ENCODE results near the gene SOX1. TPM values are rescaled to one million over a fixed set of nuclear protein-coding genes. Genes with fewer than 3 reads are reported as not detected.

The SOX1 gene
- total RNA-seq, 2 donors from 2014 or later, result not detected

DNA sequence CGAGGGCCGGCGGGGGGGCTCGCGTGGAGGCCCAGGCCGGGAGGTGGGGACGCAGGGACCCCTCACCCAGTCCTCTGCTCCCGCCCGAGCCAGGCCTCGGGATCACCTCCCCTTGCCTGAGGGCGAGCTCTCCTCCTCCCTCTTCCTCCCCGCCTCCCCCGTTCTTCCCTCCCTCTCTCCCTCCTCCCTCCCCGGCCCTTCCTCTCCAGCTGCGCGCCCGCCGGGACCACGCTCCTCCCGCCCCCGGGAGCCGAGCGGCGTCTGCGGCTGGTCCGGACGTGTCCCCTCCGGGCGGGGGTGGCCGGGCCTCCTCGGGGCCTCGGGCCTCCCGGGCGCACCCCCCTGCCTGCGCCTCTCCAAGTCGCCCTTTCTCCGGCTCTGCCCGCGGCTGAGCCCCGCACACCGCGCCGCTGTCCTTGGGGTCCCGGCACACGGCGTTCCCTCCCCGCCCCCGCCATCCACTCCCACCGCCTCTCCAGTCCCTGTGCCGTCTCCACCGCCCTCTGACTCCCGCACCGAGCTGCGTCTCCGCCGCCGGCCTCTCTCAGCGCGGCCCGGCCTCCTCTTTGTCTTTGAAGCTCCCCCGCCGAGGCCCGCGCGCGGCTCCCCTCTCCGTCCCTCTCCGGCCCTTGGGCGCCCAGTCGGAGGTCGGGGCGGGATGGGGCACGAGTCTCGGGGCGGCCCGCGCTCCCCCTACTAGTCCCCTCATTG lies 5.7 kb downstream of the SOX1 start:
- ATAC-seq (replicated peaks), result no peak
- Mint-ChIP-seq H3K27ac (no peak overlapping the region), H3K9me3 (no peaks in the 10 kb centered on the region), H3K36me3 (ENCODE audit: low read depth) (peaks cover 24% of the 10 kb centered on the region), H3K4me3 (no peak overlapping the region), H3K27me3 (peaks cover 64% of the 10 kb centered on the region), H3K4me1 (no peaks in the 10 kb centered on the region)

DNA sequence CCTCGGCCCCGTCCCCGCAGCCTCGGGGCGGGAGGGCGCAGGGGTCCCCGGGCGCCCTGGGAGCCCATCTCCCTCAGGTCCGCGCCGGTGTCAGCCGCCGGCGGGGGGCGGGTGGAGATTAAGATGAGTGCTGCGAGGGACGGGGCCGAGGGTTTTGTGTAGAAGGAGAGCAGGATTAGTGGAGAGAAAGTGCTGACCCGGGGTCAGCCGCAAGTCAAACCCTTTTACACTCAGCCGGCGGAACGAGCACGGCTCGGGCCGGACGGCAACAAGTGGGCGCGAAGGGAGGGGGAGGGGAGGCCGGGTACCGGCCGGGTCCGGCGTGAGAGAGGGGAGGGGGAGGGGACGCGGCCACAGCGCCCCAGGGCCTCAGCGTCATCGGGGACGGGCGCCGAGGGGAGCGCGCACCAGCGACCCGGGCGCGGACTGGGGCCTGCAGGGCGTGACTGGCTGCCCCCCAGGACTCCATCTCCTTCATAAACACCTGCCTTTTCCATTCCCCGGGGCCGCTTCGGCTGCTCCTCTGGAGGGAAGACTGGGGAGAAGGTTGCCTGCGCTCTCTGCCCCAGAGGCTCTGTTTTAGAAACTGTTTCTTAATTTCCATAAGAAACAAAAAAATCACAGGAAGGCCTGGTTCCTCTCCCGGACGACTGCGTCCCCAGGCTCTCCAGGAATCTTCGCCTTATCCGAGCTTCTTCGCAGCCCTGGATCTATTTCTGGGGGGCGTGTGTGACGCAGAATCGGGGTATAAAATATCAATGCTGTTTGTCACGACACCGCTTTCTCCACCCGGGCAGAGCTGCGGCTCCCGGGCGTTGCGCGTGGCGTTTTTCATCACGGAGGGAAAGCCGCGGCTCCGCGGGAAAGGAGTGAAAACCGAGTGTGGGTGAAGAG lies 6.5 kb downstream of the SOX1 start:
- H3K27ac Mint-ChIP-seq, result no peak overlapping the region
- H3K9me3 Mint-ChIP-seq, result no peaks in the 10 kb centered on the region
- H3K4me1 Mint-ChIP-seq, result no peaks in the 10 kb centered on the region
- peaks cover 64% of the 10 kb centered on the region for H3K27me3 Mint-ChIP-seq
- H3K36me3 Mint-ChIP-seq (ENCODE audit: low read depth), result peaks cover 24% of the 10 kb centered on the region
- H3K4me3 Mint-ChIP-seq, result no peak overlapping the region
- no peak for ATAC-seq (replicated peaks)

DNA sequence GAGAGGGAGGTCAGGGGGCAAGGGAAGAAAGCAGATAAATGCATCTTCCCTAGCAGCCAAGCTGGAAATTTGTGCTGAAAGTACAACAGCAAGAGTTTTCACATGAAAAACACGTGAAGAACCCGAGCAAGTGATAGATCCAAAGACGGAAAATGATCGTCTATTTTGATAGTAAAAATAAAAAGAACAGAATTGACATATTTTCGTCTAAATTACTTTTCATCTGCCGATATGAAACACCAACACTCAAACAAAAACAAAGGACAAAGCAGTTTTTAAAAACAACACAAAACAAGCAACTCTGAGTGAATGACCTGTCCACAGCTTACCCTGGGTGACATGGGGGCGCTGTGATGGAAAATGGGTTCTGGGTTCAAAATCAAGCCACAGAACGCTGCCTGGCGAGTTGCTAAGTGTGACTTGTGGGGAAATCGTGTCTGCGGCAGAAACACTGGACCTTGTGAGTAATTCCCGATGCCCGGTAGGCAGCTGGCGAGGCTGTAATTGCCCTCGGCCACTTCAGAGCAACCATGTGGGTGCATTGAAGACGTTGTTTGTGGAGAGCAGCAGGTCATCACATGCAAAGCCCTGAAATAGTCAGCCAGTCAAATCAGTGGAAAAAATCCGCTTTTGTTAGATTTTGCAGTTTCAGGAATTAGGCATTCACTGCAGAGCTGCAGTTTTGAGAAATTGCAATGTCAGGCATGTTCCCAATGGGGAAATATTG lies 7.4 kb downstream of the SOX1 start:
- H3K4me3 Mint-ChIP-seq, result no peak overlapping the region
- H3K4me1 Mint-ChIP-seq, result no peaks in the 10 kb centered on the region
- no peak overlapping the region for H3K27ac Mint-ChIP-seq
- H3K9me3 Mint-ChIP-seq, result no peaks in the 10 kb centered on the region
- peaks cover 18% of the 10 kb centered on the region for H3K36me3 Mint-ChIP-seq (ENCODE audit: low read depth)
- ATAC-seq (replicated peaks), result no peak
- peaks cover 59% of the 10 kb centered on the region for H3K27me3 Mint-ChIP-seq

DNA sequence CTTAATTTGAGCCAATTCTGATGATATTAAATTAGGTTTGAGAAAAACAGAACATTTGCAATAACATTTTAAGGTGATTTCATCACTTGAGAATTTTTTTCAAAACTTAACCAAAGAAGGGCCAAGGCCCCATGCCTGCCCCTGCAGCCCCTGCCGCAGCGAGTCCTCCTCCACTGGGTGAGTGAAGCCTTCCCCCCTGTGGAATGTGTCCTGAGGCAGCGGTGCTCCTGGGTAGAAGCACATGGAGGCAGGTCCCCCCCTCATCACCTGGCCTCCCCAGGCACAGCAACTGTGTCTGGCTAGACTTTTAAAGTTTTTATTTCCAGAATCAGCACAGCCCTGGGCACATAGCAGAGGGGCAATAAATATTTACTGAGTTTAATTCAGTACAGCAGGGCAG lies 10.8 kb downstream of the SOX1 start:
- no peaks in the 10 kb centered on the region for H3K9me3 Mint-ChIP-seq
- peaks cover 5% of the 10 kb centered on the region for H3K36me3 Mint-ChIP-seq (ENCODE audit: low read depth)
- no peak overlapping the region for H3K4me3 Mint-ChIP-seq
- ATAC-seq (replicated peaks), result no peak
- H3K4me1 Mint-ChIP-seq, result no peaks in the 10 kb centered on the region
- H3K27me3 Mint-ChIP-seq, result peaks cover 42% of the 10 kb centered on the region
- H3K27ac Mint-ChIP-seq, result no peak overlapping the region

DNA sequence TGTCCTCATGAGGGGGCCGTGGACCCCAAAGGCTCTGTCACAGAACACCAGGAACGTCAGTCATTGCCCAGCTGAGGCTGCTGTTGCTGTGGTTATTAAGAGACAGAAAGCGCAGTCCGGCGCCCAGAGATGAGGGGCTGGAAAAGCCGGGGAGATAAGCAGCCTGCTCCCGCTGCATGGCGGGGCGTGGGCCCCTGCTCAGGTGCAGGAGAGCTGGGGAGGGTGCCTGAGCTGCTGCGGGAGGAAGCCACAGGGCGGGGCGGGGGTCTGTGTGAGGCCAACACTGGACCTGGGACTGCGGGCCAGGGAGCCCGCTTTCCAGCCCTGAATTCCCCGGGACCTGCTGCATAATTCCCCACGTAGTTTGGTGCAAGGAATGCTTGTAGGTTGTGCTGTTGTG lies 11.3 kb downstream of the SOX1 start:
- no peak overlapping the region for H3K4me3 Mint-ChIP-seq
- peaks cover 5% of the 10 kb centered on the region for H3K36me3 Mint-ChIP-seq (ENCODE audit: low read depth)
- H3K4me1 Mint-ChIP-seq, result no peaks in the 10 kb centered on the region
- H3K27ac Mint-ChIP-seq, result no peak overlapping the region
- no peaks in the 10 kb centered on the region for H3K9me3 Mint-ChIP-seq
- no peak for ATAC-seq (replicated peaks)
- peaks cover 42% of the 10 kb centered on the region for H3K27me3 Mint-ChIP-seq

DNA sequence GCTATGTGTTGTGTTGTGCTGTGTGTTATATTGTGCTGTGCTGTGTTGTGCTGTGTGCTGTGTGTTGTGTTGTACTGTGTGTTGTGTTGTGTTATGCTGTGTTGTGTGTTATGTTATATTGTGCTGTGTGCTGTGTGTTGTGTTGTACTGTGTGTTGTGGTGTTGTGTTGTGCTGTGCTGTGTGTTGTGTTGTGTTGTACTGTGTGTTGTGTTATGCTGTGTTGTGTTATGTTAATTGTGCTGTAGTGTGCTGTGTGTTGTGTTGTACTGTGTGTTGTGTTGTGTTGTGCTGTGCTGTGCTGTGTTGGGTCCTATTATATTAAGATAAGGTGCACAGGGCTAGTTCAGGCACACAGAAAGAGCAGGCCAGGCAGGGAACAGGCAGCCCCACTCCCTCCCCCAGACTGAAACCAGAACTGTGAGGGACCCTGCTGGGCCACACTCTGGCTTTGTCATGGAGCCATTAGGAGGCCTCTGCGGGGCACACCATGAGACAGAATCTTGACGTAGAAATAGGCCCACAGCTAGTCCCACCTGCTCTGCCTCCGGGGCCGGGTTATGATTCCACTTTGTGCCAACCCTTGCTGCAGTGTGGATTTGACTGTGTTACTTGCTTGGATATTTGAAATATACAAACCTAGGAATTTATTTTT lies 12.1 kb downstream of the SOX1 start:
- no peak for ATAC-seq (replicated peaks)
- no peaks in the 10 kb centered on the region for H3K4me1 Mint-ChIP-seq
- H3K27me3 Mint-ChIP-seq, result peaks cover 41% of the 10 kb centered on the region

DNA sequence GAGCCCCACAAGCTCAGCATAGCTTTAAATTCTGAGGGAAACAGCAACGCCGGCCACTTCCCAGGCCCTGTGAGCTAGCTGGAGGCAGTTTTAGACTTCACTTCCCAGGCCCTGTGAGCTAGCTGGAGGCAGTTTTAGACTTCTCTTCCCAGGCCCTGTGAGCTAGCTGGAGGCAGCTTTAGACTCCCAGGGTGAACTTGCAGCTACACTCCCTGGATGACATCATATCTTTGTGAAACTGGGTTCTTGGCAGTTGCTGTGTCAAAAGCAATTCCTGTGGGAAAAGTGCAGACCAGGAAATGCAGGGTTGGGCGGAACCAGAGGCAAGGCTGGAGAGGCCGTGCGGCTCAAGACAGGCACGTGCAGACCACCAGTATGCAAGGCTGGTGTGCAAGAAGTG lies 12.7 kb downstream of the SOX1 start:
- H3K9me3 Mint-ChIP-seq, result peaks cover 11% of the 10 kb centered on the region
- H3K36me3 Mint-ChIP-seq (ENCODE audit: low read depth), result no peaks in the 10 kb centered on the region
- no peak overlapping the region for H3K4me3 Mint-ChIP-seq
- peaks cover 35% of the 10 kb centered on the region for H3K27me3 Mint-ChIP-seq
- H3K27ac Mint-ChIP-seq, result no peak overlapping the region
- ATAC-seq (replicated peaks), result no peak
- no peaks in the 10 kb centered on the region for H3K4me1 Mint-ChIP-seq

More for the DNA sequence above, 12.1 kb downstream of the SOX1 start:
- peaks cover 1% of the 10 kb centered on the region for H3K36me3 Mint-ChIP-seq (ENCODE audit: low read depth)
- no peak overlapping the region for H3K27ac Mint-ChIP-seq
- no peak overlapping the region for H3K4me3 Mint-ChIP-seq
- H3K9me3 Mint-ChIP-seq, result peaks cover 5% of the 10 kb centered on the region

DNA sequence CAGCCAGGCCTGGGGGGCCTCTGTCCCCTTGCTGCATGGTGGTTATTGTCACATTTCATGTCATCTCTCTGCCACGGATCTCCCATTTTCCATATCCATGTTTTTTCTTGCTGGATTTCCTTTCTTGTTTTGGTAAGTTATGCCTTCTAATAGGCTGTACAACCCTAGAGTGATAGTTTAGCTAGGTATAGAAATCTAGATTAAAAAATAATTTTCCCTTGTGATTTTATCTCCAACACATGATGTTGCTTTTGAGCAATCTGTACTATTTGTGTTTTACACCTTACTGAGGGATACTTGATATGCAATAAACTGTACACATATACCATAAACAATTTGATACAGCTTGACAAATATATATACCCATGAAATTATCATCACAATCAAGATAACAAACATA lies 17.0 kb downstream of the SOX1 start:
- H3K27me3 Mint-ChIP-seq, result peaks cover 30% of the 10 kb centered on the region
- no peak for ATAC-seq (replicated peaks)
- H3K4me1 Mint-ChIP-seq, result no peaks in the 10 kb centered on the region
- H3K9me3 Mint-ChIP-seq, result peaks cover 16% of the 10 kb centered on the region
- H3K36me3 Mint-ChIP-seq (ENCODE audit: low read depth), result no peaks in the 10 kb centered on the region
- H3K4me3 Mint-ChIP-seq, result no peak overlapping the region
- H3K27ac Mint-ChIP-seq, result no peak overlapping the region

DNA sequence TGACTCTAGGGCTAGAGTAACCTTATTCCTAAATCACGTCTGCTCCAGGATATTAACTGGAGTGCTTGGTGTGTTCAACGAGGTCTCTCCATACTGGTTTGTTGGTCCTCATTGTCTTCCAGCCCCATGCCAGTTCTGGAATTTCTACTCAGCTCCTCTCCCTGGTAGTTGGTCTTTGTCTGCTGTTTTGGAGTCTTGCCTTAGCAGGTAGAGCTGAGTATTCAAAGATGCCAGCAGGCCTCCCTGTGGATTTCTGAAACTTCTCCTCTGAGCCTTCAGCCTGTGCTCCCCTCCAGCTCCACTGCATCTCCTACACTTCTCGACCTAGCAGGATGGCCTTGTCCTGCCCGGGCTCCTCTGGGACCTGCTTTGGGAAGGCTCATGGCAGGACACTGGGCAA lies 25.5 kb downstream of the SOX1 start:
- Mint-ChIP-seq H3K9me3 (no peaks in the 10 kb centered on the region), H3K4me3 (no peak overlapping the region), H3K36me3 (ENCODE audit: low read depth) (no peaks in the 10 kb centered on the region), H3K4me1 (no peaks in the 10 kb centered on the region), H3K27me3 (peaks cover 16% of the 10 kb centered on the region), H3K27ac (no peak overlapping the region)
- ATAC-seq (replicated peaks), result no peak

DNA sequence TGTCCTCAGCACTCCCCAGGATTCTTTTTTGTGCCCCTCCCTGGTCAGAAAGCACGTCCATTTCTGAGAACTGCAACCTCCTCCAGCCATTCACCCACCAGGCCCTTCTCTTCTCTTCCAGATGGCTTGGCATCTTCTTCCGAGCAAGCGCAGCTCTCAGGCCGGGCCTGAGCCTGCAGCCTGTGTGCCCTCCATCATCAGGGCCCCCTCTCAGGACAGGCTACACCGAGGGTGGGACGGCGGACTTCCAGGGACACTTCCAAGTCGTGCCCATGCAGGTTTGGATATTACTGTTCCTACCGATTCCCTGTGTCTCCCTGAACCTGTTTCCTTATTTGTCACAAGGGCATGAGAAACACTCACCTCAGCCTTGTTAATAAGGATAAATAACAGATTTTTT lies 28.4 kb downstream of the SOX1 start:
- ATAC-seq (replicated peaks), result no peak
- no peak overlapping the region for H3K27ac Mint-ChIP-seq
- no peaks in the 10 kb centered on the region for H3K36me3 Mint-ChIP-seq (ENCODE audit: low read depth)
- H3K4me3 Mint-ChIP-seq, result no peak overlapping the region
- H3K4me1 Mint-ChIP-seq, result no peaks in the 10 kb centered on the region
- H3K9me3 Mint-ChIP-seq, result no peaks in the 10 kb centered on the region
- peaks cover 18% of the 10 kb centered on the region for H3K27me3 Mint-ChIP-seq

DNA sequence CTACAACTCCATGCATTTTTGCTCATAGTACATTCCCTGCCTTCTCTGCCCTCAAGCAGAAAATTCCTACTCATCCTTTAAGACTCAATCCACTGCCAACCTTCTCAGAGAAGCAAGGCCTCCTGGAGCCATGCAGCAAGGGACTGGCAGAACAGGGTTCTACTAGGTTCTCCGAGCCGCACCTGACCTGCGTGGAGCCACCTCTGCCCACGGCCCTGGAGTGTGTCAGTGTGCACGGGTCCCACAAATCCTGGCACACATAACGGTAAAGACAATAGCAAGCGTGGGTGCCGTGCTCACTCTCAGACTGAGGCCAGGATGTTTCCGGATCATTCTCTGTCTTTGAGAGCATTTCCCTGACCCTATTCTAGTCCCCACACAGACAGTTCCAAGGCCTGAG lies 30.0 kb downstream of the SOX1 start:
- Mint-ChIP-seq H3K27me3 (peaks cover 32% of the 10 kb centered on the region), H3K9me3 (no peaks in the 10 kb centered on the region), H3K27ac (no peak overlapping the region), H3K4me1 (no peaks in the 10 kb centered on the region), H3K4me3 (no peak overlapping the region), H3K36me3 (ENCODE audit: low read depth) (no peaks in the 10 kb centered on the region)
- no peak for ATAC-seq (replicated peaks)

DNA sequence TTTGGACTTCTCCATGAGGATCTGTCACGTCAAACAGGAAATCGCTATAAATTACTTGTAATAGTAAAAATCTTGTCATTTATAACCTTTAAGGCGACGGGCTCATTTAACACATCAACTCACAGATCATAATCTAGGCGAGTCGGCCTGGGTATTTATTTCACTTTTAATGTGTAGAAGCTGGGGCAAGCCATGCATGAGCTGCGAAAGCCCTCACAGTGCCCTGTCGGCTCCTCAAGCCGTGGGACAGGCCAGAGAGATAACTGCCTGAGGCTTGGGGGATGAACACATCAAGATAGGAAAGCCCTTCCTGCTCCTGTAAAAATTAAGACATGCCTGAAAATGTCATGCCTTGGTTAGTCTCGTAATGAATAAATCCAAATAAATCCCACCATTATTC lies 30.8 kb downstream of the SOX1 start:
- no peaks in the 10 kb centered on the region for H3K4me1 Mint-ChIP-seq
- no peak for ATAC-seq (replicated peaks)
- peaks cover 38% of the 10 kb centered on the region for H3K27me3 Mint-ChIP-seq
- no peaks in the 10 kb centered on the region for H3K9me3 Mint-ChIP-seq
- H3K27ac Mint-ChIP-seq, result no peak overlapping the region
- no peak overlapping the region for H3K4me3 Mint-ChIP-seq
- no peaks in the 10 kb centered on the region for H3K36me3 Mint-ChIP-seq (ENCODE audit: low read depth)

DNA sequence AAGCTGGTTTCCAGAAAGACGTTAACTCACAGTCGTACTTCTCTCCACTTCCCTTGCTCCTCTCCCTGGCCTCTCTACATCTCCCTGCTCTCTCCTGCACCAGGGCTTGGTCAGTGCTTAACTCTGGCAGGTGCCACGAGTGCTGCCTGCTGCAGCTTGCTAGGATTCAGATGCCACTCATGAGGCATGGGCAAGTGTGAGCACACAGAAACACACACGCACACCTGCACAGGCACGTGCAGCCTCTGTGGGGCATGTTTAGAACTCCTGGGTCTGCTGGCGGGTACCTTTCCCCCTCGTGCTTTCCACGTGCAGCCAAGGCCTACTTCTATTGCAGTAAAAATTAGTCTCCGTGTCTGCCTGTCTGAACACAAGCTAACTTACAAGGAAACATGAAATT lies 31.8 kb downstream of the SOX1 start:
- H3K27me3 Mint-ChIP-seq, result peaks cover 38% of the 10 kb centered on the region
- ATAC-seq (replicated peaks), result no peak
- H3K4me3 Mint-ChIP-seq, result no peak overlapping the region
- no peaks in the 10 kb centered on the region for H3K36me3 Mint-ChIP-seq (ENCODE audit: low read depth)
- H3K9me3 Mint-ChIP-seq, result no peaks in the 10 kb centered on the region
- H3K4me1 Mint-ChIP-seq, result no peaks in the 10 kb centered on the region
- no peak overlapping the region for H3K27ac Mint-ChIP-seq

DNA sequence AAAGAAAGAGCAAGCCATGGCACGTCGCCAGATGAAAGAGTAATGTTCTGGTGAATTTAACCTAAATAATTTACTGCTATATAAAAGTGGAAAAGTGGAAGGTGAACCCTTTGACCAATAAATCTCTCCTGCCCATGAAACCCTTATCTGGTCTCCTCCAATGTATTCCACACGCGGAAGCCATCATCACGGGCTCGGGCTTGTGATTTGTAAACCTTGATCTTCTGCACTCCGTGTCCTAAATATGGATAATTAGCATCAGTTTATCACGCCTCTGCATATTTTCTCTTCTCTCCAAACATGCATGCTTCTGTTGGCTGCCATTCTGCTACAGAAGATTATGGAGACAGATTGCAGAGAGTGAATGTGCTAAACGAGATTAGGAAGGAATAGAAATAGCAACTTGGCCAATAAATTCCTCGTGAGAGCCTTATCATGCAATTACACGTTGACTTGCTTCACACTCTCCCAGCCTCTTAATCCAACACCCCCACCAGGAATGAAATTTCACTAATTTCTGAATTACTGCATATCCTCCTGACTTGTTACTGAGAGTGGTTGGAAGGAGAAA lies 34.5 kb downstream of the SOX1 start:
- Mint-ChIP-seq H3K9me3 (no peaks in the 10 kb centered on the region), H3K27me3 (peaks cover 42% of the 10 kb centered on the region)
- ATAC-seq (replicated peaks), result no peak

More for the DNA sequence above, 34.5 kb downstream of the SOX1 start:
- no peaks in the 10 kb centered on the region for H3K4me1 Mint-ChIP-seq
- H3K4me3 Mint-ChIP-seq, result no peak overlapping the region
- no peak overlapping the region for H3K27ac Mint-ChIP-seq
- H3K36me3 Mint-ChIP-seq (ENCODE audit: low read depth), result no peaks in the 10 kb centered on the region
